Measurements from ENCODE around the gene SELENOO.

SELENOO gene

GRCh38 chr22:50218153-50218995 lies 17.6 kb downstream of the SELENOO start:
- DNase-seq: no peak

DNA sequence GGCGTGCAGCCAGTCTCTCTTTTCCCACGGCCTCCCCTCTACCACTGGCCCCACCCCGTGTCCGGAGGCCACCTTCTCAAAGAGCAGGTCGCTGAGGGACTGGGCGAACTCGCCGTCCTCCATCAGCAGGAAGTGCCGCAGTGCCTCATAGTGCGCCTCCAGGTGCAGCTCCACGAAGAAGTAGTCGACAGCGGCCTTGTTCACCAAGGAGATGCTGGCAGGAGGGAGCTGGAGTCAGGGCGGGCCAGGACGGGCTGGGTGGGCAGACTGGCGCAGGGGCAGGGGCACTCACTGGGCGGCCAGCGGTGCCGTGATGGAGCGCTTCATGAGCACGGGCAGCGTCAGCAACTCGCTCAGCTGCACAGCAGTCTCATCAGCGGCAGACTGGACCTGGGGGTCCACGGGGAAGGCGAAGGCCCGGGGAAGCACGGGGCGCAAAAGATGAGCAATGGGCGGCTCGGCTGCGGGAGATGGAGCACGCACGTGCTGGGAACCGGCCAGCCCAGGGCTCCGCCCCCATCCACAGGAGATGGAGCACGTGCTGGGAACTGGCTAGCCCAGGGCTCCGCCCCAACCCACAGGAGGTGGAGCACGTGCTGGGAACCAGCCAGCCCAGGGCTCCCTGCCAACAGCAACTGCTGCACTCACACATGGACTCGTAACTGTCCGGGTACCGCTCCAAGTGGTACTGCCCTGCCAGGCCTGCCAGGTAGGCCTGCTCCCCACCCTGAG lies 18.4 kb downstream of the SELENOO start:
- no peak for DNase-seq

GRCh38 chr22:50219800-50220602 lies 19.2 kb downstream of the SELENOO start:
- DNase-seq: no peak

GRCh38 chr22:50220603-50221409 lies 20.0 kb downstream of the SELENOO start:
- no peak for DNase-seq

DNA sequence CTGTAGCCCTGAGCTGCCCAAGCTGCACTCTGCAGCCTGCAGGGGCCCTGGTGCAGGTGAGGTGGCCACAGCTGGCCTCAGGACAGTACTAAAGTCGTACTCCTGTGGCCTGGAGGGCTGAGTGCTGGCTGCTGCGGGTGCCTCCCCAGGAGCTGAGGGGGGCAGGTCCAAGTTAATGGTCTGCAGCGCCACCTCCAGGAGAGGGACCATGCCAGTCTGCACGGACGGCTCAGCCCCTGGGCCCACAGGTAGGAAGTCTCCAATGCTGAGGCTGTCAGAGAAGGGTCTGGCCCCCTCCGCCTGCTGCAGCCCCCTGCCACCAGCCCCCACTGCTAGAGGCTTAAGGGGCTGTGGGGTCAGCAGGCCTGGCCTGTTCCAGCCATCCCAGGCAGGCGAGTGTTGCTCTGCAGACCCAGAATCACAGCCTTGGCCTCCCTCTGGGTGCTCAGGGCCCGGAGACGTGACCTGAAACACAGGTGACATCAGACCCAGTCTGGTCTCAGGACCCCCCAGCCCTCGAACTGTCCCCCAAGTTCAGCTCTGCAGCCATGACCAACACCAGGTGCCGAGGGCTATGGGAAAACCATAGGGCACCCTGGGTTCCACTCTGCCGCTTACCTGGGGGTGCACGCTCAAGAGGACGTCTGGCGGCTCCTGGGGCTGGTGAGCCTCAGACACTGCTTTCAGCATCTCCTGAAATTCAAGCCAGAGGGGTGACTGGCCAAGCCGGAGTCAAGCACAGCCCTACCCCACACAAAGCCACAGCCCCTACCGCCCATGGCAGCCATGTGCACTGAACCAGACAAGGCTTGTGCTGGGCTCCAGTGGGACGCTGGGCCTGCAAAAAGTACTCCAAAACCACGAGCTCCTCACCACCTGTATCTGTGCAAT lies 20.8 kb downstream of the SELENOO start:
- DNase-seq: no peak

DNA sequence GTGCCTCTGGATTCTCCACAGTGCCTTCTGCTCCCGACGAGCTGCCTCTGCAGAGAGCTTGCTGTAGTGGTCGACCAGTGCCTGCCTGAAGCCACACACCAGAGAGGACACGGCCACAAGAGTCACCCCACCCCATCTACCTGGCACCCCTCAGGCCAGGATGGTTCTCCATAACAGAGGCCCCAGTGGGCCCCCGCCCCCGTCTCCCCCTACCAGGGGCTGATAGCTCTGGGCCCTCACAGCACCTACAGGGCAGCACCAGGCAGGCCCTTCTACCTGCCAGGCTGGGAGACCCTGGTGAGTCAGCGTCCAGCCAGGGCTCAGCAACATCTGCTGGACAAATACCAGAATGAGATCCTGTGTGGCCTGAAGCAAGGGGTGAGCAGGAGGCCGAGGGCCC lies 21.7 kb downstream of the SELENOO start:
- DNase-seq: no peak

DNA sequence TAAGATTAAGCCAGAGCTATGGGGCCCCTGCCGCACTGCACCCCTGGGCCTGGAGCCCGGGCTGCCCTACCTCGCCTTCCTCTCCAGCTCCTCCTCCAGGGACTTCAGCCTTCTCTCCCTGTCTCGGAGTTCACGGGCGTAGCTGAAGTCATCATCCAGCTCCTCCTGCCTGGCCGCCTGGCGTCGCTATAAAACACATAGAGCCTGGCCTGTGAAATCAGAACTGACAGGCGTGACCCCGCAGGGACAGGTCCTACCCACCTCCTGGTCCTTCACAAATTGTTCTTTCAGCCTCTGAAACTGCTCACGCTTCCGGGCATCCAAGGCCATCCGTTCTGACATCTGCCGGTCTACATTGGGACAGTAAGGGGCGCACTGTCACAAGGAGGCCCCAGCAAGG lies 23.3 kb downstream of the SELENOO start:
- no peak for DNase-seq

GRCh38 chr22:50225200-50225969 lies 24.6 kb downstream of the SELENOO start:
- no peak for DNase-seq

DNA sequence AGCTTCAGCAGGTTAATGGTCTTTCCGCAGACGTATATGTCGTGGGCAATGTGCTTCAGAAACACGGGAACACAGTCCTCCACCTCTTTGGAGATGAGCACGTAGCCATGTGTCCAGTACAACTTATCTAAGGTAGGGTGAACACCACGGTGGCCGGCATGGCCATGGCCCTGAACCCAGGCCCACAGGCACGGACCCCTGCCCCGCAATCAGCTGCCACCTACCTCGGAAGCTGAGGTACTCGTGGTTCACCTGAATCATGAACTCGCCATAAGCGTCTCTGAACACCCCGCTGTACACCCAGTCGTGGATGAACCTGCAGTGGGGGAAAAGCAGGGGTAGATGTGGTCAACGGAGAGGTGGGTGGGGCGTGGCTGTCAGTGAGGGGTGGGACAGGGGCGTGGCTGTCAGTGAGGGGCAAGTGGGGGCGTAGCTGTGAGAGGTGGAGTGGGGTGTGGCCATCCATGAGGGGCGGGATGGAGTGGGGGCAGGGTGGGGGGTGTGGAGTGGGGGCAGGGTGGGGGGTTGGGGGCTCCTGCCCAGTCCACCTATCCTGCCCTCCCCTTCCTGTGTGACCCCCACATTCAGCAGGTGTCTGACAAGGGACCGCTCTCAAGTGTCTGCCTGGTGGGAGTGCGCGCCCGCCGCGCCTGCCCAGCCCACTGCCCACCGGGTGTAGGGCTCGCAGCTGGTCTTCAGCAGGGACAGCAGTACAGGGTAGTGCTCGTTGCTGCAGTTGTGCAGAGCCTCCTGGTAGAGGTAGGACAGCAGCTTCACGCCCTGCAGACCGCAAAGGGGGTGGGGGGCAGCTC lies 25.5 kb downstream of the SELENOO start:
- no peak for DNase-seq

DNA sequence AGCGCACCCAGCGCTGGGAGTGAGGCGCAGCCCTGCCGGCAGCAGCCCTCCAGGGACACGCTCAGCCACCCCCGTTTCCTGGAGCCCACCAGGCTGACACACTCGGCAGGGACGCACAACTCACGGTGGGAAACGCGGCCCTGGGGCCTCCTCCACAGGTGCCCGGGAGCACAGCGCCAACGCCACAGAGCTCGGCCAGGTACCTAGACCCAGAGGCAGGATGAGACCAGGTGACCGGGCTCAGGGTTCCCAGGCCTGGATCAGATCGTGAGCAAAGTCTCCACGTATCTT lies 26.0 kb downstream of the SELENOO start:
- no peak for DNase-seq

DNA sequence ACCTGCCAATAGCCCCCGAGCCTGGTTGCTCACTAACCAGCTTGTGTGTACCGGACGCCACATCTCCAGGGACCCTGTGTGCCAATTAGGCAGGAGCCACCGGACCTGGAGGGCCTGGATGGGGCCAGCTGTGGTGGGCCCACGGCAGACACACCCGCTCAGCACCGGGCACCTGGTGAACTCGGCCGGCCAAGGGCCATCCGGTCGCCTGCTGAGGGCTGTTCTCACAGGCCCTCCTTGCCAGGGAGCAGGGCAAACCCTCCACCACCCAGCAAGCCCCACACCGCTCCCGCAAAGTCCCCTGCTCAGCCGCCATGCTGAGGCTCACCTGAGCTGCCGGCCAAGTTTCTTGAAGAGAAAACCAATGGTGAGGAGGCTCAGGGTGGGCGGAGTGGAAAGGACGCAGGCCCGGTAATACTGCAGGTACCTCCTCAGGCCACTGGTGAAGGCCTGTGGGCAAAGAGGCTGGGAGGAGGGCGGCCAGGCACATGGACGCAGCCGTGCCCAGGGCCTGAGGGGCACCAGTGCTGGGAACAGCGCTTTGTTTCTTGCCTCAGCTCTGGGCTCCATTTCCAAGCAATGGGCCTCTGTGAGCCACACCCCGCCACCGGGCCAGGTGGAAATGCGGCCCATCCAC lies 26.9 kb downstream of the SELENOO start:
- DNase-seq: no peak

DNA sequence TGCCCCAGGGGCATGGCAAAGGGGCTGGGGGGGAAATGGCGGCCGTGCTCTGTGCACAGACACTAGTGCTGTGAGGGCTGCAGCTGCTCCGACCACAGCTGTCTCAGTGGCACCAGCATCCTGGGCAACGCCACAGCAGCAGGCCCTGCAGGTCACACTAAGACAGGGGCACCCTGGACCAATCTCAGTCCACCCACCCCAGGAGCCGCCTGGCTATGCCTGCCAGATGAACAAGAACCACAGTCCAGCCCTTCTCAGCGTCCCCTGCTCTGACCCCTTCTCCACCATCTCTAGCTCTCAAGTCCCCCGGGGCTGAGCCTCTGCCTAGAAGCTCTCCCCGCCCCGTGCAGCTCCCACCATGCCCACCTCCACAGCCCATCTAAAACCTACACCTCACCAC lies 27.6 kb downstream of the SELENOO start:
- DNase-seq: no peak

DNA sequence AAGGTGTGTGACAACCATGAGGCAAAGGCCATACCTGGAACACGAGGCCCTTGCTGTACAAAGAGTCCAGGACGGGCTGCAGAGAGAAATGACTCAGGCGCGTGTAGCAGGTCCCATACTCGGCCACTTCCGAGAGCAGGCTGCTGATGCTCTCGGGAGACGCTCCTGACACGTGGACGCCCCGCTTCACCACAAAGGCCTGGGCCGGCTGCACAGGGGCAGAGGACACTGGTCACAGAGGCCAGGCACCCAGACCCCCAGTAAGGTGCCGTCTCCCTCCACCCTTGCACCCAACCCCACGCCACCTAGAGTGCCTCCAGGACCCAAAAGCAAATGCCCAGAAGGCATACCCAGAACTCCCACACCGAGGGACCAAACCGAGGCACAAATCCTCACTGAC lies 28.6 kb downstream of the SELENOO start:
- no peak for DNase-seq

GRCh38 chr22:50232481-50233151 lies 31.8 kb downstream of the SELENOO start:
- no peak for DNase-seq

GRCh38 chr22:50233223-50233622 lies 32.4 kb downstream of the SELENOO start:
- DNase-seq: no peak

DNA sequence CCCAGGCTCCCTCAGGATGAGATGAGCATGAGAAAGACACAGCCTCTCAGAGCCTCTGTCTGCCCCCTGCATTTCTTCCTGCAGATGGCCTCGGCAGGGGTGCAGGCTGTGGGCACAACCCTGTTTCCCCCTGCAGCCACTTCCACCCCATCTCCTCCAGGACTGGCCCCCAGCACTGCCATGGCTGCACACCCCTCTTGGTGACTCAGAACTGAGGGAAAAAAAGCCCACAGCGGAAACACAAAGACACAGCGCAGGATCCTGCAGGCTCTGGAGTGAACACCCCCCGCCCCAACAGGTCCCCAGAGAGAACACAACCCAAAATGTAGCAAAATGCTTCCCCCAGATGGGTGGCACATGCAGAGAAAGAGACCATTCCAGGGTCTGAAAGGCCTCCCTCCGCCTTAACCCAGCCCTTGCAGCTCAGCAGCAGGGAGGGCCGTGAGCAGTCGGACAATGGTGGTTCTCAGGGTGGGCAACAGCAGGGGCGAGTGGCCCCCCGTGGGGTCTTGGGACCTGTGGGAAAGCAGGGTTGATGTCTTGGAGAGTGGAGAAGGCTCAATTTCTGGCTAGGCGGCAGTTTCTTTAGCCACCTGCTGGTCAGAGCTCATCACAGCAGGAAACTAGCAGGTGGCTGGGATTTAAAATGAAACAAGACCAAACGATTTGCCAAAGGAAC lies 36.1 kb downstream of the SELENOO start:
- no peak for DNase-seq

GRCh38 chr22:50238755-50239154 lies 37.9 kb downstream of the SELENOO start:
- no peak for DNase-seq

DNA sequence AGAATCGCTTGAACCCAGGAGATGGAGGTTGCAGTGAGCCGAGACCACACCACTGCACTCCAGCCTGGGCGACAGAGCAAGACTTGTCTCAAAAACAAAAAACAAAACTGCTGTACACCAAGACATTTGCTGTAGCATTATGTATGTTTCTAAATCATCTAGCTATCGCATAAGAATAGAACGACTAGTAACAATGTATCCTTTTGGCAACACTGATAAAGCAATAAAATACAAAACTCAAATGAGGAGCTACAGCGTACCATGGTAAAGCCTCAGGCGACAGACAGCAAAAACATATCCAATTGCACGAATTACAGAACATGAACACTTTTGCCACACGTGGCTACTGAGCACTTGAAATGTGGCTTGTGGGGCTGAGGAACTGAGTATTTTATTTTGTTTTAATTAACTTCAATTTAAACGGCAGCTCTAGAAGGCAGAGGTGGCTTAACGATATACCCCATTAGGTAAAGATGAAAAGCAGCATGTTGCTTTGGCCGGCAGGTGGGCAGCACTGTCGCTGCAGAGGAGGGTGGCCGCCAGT lies 41.7 kb downstream of the SELENOO start:
- DNase-seq: no peak

All from CD4-positive, alpha-beta T cell treated with Interleukin-10 for 1 hour (primary cell).